ENCODE results near the gene ENAM. TPM values are rescaled to one million over a fixed set of nuclear protein-coding genes. Genes with fewer than 3 reads are reported as not detected.
"Not testable (repeated sequence)": the region's sequence is repeated elsewhere in the genome, so short reads cannot be mapped to it uniquely, and the experiment has no call there.

ENAM gene
- total RNA-seq, 1 donor from 2014 or later = not detected

DNA sequence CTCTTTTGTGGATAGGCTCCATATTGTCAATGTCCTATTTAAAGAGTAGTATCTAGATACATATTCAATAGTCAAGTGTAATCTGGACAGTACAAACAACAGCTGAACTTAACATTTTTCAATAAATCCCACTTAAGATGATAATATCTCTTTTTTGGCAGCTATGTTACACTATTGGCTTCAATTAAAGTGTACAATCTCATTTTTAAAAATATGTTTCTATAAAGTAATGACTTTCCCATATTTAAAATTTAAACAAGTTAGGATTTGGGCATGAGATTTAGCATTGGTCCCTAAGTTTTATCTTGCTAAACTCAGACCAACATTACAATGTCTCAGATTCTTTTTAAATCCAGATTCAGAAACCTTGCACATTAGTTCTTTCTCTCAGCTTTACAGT, 45.6 kb downstream of the ENAM start:
- intact Hi-C loops (cut with micrococcal nuclease) = no loop called here

DNA sequence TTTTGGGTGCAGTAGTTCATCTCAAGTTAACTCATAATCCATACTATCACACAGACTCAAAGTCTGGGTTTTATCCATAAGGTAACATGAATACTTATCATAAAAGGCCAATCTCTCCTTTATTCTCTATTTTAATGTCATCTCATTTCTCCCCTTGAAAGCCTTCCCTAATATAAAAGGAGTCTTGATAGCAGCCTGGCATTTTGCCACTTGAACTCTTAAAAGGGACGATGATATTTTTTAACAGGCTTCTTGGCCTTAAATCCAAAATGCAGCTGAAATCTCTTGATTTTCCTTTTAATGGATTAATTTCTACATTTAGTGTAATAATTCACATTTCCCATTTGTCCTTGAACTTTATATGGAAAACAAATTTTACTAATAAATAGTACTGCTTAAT, 46.2 kb downstream of the ENAM start:
- intact Hi-C loops (cut with micrococcal nuclease) = no loop called here

DNA sequence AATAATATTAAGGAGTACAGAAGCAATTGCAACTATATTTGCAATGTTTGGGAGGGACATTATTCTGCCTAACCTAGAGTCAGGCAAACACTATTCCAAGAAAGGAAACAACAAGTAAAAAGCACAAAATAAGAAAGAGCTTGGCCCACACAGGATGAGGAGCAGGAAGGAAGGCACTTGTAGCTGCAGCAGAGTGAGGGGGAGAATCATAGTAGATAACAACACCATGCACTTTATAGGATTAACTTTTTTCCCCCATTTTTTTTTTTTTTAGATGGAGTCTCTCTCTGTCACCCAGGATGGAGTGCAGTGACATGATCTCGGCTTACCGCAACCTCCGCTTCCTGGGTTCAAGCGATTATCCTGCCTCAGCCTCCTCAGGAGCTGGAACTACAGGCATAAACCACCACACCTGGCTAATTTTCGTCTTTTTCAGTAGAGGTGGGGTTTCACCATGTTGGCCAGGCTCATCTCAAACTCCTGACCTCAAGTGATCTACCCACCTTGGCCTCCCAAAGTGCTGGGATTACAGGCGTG, 48.1 kb downstream of the ENAM start:
- intact Hi-C loops (cut with micrococcal nuclease) = no loop called here

DNA sequence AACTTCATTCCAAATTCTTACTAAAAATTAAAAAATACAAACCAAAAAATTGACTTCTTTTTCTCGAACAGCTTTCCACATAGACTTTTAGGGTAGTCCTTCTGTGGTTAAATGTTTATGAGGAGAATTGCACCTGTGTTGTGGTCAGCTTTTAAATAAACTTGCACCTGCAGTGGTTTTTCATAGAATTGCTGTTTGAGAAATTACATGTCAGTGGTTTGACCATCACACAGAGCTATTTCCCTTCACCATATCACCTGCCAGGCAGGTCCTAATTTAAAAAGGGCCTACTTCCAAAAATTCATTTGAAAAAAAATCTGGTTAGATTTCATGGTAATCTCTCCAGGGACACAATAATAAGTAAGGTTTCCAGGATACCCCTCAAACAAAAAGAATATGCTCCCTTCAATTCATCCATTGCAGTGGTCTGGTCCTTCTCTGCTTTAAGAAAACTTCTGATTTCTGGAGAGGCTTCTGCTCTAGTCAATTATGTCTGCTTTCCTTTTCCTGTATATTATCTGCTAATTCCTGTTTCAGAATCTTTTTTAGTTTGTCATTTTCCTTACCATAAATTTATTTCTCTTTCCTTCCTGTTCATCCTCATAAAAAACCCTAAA, 49.9 kb downstream of the ENAM start:
- intact Hi-C loops (cut with micrococcal nuclease) = no loop called here

DNA sequence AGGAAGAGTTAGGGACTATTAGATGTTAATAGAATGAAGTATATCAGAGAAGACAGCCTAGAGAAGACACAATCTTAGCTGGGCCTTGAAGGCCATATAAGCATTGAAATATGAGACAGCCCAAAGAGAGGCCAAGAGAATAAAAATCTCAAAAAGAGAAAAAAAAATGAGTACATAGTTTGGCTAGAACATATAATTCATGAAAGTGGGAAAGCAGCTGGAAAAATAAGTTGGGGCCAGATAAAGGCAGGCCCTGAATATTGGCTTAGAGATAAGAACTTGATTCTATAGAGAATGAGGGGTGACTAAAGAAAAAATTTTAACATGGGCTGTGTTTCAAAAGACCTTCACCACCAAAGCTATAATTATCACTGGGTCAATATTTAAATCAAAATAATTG, 52.4 kb downstream of the ENAM start:
- intact Hi-C loops (cut with micrococcal nuclease) = no loop called here

DNA sequence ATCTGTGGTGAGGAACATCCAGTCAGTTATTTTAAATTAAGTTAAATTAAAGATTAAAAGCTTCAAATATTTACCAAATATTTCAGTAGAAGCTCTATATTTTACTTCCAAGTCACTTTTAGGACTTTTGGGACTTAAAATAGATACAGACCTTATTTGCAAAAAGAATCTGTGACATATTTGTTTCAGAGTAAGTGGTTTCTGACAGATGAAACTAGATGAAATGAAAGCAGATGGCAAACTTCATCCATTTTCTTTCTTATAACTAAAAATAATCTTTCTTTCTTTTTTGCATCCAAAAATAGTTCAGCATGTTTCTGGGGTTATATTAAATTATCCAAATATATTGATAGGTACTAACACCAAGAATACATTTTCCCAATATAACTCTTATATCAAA, 53.2 kb downstream of the ENAM start:
- intact Hi-C loops (cut with micrococcal nuclease) = no loop called here

DNA sequence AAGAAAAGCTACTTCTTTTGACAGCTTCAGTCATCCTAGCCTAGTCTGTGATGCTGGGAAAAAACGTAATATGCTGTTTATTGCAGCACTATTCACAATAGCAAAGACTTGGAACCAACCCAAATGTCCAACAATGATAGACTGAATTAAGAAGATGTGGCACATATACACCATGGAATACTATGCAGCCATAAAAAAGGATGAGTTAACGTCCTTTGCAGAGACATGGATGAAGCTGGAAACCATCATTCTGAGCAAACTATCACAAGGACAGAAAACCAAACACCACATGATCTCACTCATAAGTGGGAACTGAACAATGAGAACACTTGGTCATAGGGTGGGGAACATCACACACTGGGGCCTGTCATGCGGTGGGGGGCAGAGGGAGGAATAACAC, 53.6 kb downstream of the ENAM start:
- intact Hi-C loops (cut with micrococcal nuclease) = not testable (repeated sequence)

DNA sequence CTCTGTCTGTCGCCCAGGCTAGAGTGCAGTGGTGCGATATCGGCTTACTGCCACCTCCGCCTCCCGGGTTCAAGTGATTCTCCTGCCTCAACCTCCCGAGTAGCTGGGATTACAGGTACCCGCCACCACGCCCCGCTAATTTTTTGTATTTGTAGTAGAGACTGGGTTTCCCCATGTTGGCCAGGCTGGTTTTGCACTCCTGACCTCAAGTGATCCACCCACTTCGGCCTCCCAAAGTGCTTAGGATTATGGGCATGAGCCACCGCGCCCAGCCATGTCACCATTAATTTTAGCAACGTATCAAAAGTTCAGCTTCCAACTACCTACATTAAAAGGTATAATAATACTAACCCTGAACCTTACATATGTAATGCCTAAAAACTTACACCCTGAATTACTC, 58.8 kb downstream of the ENAM start:
- intact Hi-C loops (cut with micrococcal nuclease) = loop anchor here (5.0 kb wide), 2 partner anchors 70 to 85 kb away; no protein-coding TSS in a partner anchor

DNA sequence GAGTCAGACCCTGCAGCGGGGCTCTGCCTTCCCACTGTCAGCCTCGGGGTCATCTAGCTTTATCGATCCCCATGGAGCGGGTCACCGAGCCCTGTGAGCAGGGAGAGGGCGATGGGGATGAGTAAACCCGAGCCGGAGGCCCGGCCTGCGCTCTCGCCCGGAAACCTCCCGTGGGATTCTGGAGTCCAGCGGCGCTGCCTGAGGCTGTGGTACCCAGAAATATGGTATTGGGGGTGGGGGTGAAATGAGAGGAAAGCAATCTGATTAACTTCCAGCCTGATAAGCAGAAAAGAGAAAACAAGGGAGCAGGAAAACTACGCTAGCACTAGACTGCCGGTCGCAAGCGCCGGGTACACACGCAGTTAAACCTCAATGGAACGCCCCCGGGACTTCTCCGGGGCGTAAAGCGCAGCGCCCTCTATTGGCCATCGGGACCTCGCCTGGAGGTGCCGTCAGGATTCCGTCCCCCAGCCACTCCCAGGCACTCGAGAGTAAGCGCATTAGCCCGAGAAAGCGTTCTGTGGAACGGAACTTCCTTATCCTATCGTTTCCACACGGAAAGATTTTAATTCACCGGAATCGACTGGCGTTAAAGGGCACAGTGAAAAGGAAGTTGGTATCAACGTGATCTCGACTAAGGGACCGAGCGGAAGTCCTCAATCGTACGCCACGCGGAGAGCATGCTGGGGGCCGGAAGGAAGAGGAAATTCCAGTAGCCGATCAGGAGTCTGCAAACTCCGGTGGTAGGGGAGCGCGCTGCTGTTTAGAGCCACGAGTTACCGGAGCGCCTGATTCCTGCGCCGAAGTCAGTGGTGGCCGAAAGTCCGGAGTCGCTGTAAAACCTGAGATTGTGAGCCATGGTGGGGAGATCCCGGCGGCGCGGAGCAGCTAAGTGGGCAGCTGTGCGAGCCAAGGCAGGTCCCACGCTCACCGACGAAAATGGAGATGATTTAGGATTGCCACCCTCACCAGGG, 59.6 kb downstream of the ENAM start, which contains the start of gene UTP3:
TSS of gene UTP3 (plus strand) at position 712 of the 974 bp plus-strand sequence. CDS start at position 858, 146 bp downstream.
- intact Hi-C loops (cut with micrococcal nuclease) = loop anchor here (1.0 to 5.0 kb wide), 8 partner anchors 17 to 305 kb away; partner anchors contain the start of genes DCK, GRSF1 and MOB1B

DNA sequence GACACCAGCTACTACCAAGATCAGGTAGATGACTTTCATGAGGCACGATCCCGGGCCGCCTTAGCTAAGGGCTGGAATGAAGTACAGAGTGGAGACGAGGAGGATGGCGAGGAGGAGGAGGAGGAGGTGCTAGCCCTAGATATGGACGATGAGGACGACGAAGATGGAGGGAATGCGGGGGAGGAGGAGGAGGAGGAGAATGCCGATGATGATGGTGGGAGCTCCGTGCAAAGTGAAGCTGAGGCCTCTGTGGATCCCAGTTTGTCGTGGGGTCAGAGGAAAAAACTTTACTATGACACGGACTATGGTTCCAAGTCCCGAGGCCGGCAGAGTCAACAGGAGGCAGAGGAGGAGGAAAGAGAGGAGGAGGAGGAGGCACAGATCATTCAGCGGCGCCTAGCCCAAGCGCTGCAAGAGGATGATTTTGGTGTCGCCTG, 60.3 kb downstream of the ENAM start:
- intact Hi-C loops (cut with micrococcal nuclease) = loop anchor here (1.0 to 5.0 kb wide), 8 partner anchors 16 to 304 kb away; partner anchors contain the start of genes DCK, GRSF1 and MOB1B

DNA sequence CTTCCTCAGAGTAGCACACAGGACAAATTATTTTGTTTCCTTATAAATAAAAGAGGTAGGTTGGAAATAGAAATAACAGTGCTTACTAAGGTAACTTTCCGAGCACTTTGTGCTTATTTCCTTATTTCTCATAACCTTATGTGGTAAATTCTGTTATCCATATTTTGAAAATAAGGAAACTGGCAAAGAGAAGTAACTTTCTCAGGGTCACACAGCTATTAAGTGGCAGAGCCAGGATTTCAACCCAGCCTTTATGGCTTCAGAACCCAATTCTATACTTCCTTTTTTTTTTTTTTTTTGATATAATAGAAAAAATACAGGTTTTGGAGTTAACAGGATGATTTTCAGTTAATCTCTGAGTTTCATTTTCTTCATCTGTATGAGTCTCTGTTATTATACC, 63.1 kb downstream of the ENAM start:
- intact Hi-C loops (cut with micrococcal nuclease) = no loop called here

DNA sequence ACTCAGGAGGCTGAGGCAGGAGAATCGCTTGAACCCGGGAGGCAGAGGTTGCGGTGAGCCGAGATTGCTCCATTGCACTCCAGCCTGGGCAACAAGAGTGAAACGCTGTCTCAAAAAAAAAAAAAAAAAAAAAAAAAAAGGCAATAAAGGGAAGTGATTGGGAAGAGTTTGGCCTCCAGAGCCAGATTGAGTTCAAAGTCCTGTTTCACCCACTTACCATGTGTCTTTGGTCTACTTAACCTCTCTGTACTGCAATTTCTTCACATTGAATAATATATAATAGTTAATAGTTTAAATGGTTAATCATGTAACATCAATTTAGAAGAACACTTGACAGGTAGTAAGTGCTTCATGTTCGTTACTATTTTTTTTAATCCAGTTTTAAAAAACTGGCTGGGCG, 66.1 kb downstream of the ENAM start:
- intact Hi-C loops (cut with micrococcal nuclease) = not testable (repeated sequence)

Other genes with a start within 250 kb of the ENAM start
- not detected in 2 replicates for gene SMR3B, start 245.6 kb upstream of the ENAM start, total RNA-seq
- not detected in 2 replicates for gene OPRPN, start 230.8 kb upstream of the ENAM start, total RNA-seq
- not detected in 2 replicates for gene MUC7, start 156.5 kb upstream of the ENAM start, total RNA-seq
- not detected in 2 replicates for gene AMTN, start 110.2 kb upstream of the ENAM start, total RNA-seq
- not detected in 2 replicates for gene AMBN, start 36.5 kb upstream of the ENAM start, total RNA-seq
- gene JCHAIN, start 37.8 kb downstream of the ENAM start, total RNA-seq = not detected in 2 replicates
- 28.8 and 30.0 TPM in 2 replicates for gene UTP3, start 59.8 kb downstream of the ENAM start, total RNA-seq
- 15.2 and 16.2 TPM in 2 replicates for gene RUFY3, start 93.2 kb downstream of the ENAM start, total RNA-seq
- gene GRSF1, start 211.1 kb downstream of the ENAM start, total RNA-seq = 71.0 and 71.7 TPM in 2 replicates